ENCODE data around the gene PMIS2.

The PMIS2 gene

GRCh38 chr19:35585848-35586247, at the start of gene PMIS2:
Gene PMIS2 (plus strand): TSS chr19:35586173. CDS start chr19:35586260, 87 bp downstream.
- no peak within 1 kb of the TSS for H3K4me3 ChIP-seq (ENCODE audit: control insufficient read depth, low read depth, low read length)
- TF ChIP-seq CTCF (IDR thresholded peaks at IDR 0.05; ENCODE audit: control insufficient read depth, insufficient read depth, low read depth, low read length, missing control alignments) = no peak
- no peak for DNase-seq (ENCODE audit: low read depth)

- no peak for DNase-seq (ENCODE audit: low read depth)
- H3K4me3 ChIP-seq (ENCODE audit: control insufficient read depth, low read depth, low read length) = no peak overlapping the region
- no peak for TF ChIP-seq CTCF (IDR thresholded peaks at IDR 0.05; ENCODE audit: control insufficient read depth, insufficient read depth, low read depth, low read length, missing control alignments)
Observed at GRCh38 chr19:35539314-35539713, 46.7 kb upstream of the PMIS2 start.

GRCh38 chr19:35539850-35540249, 46.1 kb upstream of the PMIS2 start:
- H3K4me3 ChIP-seq (ENCODE audit: control insufficient read depth, low read depth, low read length) = no peak overlapping the region
- no peak for DNase-seq (ENCODE audit: low read depth)
- TF ChIP-seq CTCF (IDR thresholded peaks at IDR 0.05; ENCODE audit: control insufficient read depth, insufficient read depth, low read depth, low read length, missing control alignments) = no peak

- no peak for DNase-seq (ENCODE audit: low read depth)
- TF ChIP-seq CTCF (IDR thresholded peaks at IDR 0.05; ENCODE audit: control insufficient read depth, insufficient read depth, low read depth, low read length, missing control alignments) = no peak
- no peak overlapping the region for H3K4me3 ChIP-seq (ENCODE audit: control insufficient read depth, low read depth, low read length)
Observed at GRCh38 chr19:35540356-35540927, 45.5 kb upstream of the PMIS2 start.

GRCh38 chr19:35542209-35542608, 43.8 kb upstream of the PMIS2 start:
- no peak overlapping the region for H3K4me3 ChIP-seq (ENCODE audit: control insufficient read depth, low read depth, low read length)
- TF ChIP-seq CTCF (IDR thresholded peaks at IDR 0.05; ENCODE audit: control insufficient read depth, insufficient read depth, low read depth, low read length, missing control alignments) = no peak
- no peak for DNase-seq (ENCODE audit: low read depth)

- no peak for DNase-seq (ENCODE audit: low read depth)
- no peak for TF ChIP-seq CTCF (IDR thresholded peaks at IDR 0.05; ENCODE audit: control insufficient read depth, insufficient read depth, low read depth, low read length, missing control alignments)
- no peak overlapping the region for H3K4me3 ChIP-seq (ENCODE audit: control insufficient read depth, low read depth, low read length)
Observed at GRCh38 chr19:35543280-35544109, 42.5 kb upstream of the PMIS2 start.

Measured in AG09309 (cell line).